Stimulated activated CD4-positive, alpha-beta T cell treated with anti-CD3 and anti-CD28 coated beads, Interleukin-4, amount 100 ng/mL, for 48 hours (primary cell): ENCODE data around the gene RGS14.
"Not testable (repeated sequence)": the region's sequence is repeated elsewhere in the genome, so short reads cannot be mapped to it uniquely, and the experiment has no call there.

Experiments used
- DNase-seq, 2 donors: peaks; one replicate each; pipeline ENCODE4 v3.0.0-alpha.2; 2020; ENCODE audit warnings: low read depth in 2 of 2

RGS14 gene

DNA sequence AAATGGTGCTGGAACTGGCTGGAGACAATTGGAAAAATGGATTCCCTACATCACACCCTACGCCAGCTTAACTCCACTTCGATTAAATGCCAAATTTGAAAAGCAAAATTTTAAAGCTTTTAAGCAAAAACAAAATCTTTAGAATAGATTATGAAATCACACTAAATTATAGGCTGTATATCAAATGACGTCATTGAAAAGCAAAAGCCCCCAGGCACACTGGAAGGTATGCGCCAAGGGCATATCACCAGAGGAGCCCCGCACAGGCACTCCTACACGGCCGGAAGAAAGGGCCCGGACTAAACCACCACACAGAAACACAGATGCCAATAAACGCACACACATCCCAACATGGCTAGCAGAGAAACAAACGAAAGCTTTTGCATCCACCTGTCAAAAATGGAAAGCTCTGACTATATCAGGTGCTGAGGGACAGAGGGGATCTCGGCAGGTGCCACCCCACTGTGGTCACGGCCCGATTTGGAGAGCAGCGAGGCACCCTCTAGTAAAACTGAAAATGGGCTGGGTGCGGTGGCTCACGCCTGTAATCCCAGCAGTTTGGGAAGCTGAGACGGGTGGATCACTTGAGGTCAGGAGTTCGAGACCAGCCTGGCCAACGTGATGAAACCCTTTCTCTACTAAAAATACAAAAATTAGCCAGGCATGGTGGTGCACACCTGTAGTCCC lies 29.0 kb upstream of the RGS14 start:
- DNase-seq = no peak

DNA sequence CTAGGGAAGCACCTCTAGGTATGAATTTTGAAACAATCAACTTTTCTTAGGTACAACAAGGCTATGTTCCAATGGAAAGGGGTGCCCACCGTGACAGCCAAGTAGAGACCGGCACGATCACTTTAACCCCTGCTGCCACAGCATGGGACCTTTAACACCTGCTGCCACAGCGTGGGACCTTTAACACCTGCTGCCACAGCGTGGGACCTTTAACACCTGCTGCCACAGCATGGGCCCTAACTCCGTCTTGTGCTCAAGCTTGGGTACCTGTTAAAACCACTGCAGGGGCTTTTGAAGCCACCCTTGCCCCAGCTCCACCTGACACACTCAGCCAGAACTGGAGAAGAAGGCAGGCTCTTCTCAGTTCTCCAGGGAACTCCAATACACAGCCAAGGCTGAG lies 27.8 kb upstream of the RGS14 start:
- DNase-seq = no peak

DNA sequence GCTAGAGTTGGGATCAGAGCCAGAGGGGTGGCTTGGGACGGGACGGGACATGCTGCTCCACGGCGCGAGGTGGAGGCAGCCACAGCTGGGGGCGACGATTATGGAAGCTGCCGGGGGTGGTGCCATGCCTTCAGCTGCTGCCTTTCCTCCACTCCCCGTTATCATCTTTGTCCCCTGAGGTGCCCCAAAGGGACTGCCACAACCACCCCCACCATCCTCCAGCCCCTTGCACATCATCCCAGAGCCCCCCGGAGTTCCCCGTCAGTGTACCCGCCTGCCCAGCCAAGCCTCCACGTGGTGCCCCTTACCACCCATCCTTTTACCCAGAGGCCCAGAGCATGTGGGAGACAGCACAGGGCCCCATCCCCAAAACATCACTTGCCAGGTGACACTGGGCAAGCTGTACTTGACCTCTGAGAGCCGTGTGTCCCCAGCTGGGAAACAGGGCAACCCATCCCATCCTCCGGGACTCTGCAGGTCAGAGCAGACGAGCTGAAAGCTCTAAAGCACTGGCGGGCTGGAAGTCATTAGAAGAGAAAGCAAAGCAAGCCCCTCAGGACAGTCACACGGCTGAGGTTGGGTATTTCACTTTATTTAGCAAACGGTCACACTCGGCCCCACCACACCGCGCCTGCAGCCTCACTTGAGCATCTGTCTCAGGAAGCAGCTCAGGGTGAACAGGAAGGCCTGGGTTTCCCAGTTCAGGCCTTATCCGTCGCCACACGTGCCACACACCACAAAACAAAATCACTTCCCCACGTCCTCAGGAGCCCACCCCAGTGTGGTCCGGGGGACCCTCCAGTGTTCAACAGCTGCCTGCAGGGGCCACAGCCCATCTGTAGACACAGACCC lies 26.5 kb upstream of the RGS14 start:
- no peak for DNase-seq

DNA sequence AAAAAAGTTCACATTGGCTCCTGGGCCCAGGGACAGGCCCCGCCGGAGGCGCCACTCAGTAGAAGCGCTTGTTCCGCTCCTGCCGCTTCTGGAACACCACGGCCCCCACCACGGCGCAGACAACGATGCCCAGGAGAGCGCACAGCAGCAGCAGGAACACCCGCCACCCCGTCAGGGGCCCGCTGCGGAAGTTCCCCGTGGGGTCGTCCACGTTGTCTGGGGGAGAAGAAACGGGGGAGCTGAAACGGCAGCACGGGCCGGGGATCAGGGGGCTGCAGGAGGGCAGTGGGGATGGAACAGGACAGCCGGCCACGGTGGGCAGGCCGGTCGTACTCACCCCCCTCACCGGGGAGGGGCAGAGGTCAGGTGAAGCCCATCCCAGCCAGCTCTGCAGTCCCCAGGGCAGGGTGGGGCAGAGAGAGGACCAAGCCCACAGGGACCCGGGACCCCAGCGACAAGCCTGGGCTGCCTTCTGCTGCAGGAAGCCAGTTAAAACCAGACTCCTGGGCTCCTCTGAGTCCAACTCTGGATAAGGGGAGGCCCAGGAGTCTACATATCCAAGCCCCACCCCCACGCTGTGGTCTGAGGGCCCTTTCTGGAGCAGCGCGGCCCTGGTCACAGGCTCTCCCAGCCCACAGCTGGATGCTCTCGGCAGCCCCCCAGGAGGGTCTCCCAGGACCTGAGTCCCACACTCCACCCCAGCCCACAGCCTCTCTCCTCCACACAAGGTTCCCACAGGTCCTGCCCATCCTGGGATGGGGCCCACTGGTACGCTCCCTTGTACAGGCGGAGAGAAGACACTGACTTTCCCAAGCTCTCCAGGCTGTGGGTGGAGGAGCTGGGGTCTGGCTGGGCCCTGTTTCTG lies 25.5 kb upstream of the RGS14 start:
- no peak for DNase-seq

DNA sequence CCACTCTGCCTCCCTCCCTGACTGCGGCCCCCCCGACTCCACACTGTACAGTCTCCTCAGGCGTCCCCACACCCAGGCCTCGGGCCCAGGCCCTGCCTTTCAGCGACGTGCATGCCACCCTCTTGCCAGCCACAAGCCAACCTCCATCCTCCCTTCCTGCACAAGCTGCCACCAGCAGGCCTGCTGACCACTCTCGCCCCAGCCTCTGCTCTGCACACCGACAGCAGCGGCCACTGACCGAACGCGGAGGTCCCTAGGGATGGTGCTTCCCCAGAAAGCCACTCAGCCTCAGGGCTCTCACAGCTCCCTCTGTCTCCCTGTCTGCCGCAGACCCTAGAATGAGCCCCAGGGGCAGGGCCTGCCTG lies 24.8 kb upstream of the RGS14 start:
- no peak for DNase-seq

DNA sequence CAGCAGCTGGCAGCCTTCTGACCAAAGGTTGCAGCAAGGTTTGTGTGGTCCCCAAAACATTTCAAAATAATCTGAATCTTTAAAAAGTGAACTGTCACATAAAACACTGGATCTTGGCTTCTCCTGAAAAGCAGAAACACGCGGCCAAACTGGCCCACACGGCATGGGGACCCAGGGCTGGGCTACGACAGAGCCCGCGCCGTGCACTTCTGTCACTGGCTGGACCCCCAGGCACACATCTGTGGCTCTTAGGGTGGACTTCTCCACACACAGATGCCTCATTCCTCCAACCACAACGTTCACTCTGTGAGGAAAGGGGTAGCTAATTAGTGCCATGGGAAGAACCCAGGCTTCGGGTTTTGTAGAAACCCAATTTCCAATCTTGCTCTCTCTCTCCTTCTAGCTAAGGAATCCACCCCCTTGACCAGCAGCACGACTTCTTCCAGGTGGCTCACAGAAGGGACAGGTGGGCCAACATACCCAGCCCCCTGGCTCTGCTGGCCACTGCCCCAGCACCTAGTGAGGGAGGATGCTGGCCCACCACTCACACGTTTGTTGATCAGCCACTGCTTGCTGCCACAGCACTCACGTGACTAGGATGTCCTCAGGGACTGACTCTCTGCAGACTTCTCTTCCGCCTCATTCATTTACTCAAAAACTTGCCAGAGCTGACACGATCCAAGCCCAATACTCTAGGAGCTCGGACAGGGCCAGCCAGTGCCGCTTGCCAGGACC lies 24.1 kb upstream of the RGS14 start:
- DNase-seq = no peak

DNA sequence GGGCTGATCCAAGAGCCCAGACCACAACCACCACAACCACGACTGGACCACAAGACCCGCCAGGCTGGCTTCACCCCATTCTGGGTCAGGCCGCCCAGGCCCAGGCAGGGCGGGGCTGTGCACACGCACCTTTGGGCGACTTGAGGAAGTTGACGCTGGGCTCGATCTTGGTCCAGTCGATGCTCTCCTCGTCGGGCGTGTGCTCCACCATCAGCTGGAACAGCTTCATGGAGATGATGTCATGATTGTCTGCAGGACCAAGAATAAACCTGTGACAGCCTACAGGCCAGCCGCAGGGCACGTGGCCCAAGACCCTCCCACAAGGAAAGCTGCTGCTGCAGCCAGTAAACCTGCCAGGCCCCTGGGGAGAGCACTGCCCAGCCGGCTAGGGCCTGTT lies 23.6 kb upstream of the RGS14 start:
- DNase-seq = no peak

DNA sequence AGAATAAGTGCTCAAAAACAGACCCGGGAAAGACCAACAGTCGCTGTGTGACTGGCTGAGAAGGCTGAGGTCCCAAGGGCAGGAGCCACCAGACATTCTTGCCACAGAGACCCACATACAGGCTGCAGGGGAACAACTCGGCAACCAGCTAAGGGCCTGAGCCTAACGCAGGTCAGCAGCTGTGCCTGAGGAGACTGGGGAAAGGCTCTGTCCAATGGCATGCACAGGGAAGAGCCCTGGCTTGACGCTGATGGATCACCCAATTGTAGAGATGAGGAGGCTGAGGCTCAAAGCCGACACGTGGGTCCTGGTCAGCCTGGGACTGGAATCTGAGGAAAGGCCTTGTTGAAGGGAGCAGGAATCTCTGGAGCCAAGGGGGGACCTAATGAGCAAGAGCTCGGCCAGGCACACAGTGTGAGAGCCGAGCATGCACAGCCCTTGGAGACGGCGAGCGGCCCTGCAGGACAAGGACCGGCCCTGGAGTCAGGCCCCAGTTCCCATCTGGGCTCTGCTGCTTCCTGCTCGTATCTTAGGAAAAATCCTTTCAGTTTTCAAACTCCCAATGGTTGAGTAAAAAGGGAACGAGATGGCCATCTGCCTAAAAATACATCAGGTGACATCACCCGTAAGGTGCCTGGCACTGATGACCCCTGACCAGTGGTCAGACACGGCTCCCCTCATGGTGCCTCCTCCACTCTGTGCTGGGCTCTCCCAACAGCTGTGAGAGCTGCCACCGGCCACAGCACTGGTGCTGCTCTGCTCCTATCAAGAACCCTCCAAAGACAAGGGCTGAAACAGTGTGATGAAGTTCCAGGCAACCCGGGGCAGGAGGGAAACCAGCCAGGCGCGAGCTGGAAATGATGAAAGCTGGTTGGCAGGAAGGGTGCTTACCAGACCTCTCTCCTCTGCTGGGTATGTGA lies 22.7 kb upstream of the RGS14 start:
- DNase-seq = no peak

DNA sequence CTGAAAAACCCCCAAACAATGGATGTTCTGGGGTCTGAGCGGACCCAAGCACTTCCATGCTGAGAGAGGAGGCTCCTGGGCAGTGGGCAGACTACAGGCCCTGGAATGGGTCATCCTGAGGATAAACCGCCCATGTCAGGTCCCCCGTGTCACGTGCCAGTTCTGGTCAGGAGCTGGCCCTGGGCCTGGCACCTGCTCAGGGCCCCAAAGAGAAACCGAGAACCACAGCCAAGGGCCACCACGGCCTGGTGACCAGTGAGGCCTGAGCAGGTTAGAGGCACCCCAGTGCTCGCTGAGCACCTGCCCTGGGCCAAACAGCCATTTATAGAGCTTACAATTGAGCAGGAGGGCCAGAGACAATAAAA lies 22.0 kb upstream of the RGS14 start:
- DNase-seq = no peak

DNA sequence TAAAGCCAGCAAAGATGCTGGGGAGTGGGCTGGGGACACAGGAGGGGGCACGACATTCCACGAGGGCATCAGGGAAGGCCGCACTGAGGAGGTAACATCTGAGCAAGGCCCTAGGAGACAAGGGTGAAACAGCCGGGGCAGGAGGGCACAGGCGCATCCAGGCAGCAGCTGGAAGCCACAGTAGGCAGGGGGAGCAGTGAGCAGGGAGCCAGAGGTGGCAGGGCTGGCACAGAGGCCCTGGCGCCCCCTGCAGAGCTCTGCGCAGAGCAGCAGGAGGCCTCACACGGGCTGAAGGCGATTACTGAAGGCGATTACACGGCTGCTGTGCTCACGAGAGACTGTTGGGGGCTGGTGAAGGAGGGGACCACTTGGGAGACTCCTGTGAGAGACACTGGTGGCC lies 21.6 kb upstream of the RGS14 start:
- DNase-seq = peak; percentile 30 to 32

DNA sequence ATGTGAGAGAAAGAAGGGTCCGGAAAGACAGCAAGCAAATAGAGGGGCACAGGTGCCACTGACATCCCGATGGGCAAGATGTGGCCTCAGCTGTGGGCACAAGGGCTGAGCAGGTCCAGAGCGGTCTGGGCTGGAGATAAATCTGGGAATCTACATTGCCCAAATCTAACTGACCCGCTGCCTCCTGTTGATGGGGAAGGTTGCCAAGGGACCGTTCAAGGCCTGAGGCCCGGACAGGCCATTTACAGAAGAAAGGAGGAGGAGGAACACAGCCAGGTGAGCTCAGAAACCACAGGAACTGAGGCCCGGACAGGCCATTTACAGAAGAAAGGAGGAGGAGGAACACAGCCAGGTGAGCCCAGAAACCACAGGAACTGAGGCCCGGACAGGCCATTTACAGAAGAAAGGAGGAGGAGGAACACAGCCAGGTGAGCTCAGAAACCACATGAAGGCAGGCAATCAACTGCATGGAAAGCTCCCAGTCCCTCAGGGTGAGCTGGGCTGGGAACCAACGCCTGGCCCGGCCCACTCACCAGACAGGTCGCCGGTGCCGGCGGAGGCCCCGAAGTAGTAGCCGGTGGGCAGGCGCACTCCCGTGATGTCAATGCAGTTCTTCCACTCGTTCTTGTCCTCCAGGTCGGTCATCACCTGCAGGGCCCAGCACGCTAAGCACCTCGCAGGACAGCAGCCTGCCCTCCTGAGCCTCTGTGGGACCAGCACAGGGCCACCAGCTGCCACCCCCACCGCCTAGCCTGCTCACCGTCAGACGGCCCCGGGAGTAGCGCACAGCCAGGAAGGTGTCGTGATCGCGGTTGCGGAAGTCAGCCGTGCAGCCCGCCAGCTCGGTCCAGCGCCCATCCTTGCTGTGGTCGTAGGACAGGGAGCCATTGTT lies 20.9 kb upstream of the RGS14 start:
- no peak for DNase-seq

DNA sequence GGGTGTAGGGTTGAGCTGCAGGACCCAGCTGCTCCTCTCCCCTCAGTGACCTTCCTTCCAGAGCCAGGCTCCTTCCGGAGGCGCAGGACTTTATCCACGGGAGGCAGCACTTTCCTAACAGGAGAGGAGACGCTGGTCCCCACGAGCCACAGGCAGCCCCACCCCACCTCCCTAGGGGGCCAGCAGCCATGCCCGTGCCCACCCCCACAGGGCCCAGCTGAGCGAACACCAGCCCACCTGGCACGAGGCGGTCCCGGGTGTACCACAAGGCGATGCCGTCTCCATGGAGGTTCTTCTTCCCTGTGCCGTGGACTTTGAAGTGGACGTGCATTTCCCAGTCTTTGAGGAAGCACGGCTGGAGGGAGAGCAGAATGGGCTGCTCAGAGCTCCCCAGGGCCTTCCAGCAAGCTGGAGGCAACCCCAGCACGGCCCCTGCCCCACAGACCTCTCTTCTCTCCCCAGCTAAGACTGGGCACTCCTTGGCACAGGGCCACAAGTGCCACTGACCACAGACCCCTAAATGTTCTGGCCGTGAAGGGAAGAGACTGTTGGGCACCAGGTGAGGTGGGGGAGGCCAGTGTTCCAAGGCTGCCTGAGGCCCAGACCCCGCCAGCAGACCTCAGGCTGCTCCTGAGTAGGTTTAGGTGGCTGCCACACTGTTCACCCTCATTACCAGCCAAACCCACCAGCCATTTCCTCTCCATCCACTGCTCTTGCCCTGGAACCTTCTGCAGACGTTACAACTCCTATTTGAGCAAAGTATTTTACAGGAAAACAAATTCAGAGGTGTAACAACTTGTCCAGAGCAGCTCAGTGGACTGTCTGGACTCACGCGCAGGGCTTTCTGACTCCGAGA lies 19.2 kb upstream of the RGS14 start:
- DNase-seq = no peak

DNA sequence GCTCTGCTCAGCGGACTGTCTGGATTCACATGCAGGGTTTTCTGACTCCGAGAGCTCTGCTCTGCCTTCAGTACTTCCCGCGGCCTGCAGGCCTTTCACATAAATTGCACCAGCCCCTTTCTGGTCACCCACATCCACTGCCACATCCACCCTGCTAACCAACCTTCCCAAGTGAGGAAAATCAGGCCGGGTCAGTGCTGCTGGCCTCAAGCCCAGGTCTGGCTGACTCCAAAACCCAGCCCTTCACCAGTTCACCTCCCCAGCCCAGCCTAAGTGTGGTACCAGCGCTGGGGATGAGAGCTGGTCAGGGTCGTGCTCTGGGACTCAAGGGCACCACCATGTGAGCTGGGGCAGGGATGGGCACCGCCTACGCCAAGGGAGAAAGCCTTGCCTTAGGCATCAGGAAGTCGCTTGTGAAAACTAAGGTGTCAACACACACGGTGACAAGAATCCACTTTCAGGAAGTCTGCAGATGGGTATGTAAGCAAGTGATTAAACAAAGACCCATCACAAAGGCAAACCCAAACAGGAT lies 18.6 kb upstream of the RGS14 start:
- DNase-seq = no peak

DNA sequence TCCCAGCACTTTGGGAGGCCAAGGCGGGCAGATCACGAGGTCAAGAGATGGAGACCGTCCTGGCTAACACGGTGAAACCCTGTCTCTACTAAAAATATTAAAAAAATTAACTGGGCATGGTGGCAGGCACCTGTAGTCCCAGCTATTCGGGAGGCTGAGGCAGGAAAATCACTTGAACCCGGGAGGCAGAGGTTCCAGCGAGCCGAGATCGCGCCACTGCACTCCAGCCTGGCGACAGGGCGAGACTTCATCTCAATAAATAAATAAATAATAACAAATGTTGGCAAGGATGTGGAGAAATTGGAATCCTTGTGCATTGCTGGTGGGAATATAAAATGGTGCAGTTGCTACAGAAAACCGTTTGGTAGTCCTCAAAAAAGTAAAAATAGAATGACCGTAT lies 14.7 kb upstream of the RGS14 start:
- DNase-seq = not testable (repeated sequence)

DNA sequence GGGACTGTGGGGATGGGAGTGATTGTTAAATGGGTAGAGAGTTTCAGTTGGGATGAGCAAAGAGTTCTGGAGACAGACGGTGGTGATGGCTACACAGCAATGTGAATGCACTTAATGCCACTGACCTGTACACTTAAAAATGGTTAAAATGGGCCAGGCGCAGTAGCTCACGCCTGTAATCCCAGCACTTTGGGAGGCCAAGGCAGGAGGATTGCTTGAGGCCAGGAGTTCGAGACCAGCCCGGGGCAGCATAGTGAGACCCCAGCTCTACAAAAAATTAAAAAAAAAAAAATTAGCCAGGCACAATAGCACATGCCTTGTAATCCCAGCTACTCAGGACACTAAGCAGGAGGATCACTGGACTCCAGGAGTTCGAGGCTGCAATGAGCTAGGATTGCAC lies 13.9 kb upstream of the RGS14 start:
- DNase-seq = no peak

DNA sequence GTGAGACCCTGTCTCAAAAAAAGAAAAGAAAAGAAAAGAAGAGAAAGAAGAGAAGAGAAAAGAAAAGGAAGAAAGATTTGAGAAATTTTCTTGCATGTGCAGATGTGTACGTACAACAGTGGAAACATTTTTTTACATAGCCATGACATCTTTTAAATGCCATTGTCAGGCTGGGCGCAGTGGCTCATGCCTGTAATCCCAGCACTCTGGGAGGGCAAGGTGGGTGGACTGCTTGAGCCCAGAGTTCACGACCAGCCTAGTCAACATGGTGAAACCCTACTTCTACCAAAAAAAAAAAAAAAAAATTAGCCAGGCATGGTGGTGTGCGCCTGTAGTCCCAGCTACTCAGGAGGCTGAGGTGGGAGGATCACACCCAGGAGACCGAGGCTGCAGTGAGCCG lies 12.8 kb upstream of the RGS14 start:
- DNase-seq = no peak

DNA sequence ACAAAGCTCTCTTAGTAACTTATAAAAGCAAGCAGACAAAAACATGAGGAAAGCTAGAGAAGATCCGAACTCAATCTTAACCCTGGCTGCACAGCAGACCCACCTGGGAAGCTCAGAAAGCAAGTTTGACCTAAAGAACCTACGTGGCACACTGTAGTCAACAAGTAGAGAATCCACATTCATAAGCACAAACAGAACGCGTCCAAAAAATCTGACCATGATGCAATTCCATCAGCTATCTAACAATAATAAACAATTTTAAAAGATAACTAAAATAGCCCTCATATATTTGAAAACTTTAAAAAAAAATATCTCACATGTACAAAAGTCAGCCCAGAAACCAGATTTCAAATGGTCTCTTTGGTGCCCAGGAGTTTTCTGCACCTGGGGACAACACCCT lies 10.9 kb upstream of the RGS14 start:
- no peak for DNase-seq

DNA sequence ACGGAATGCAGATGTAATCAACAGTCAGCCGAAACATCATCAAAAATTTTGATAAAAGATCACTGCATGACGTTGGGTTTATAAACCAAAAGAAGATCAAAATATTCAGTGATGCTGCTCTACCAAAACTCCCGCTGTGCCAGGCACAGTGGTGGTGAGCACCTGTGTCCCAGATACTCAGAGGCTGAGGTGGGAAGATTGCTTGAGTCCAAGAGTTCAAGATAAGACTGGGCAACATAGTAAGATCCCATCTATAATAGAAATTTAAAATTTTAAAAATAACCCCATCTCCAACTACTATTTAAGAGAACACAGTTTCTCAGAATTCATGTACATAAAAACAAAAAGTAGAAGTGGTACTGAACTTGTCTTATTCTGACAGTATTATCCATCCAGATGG lies 10.0 kb upstream of the RGS14 start:
- no peak for DNase-seq

DNA sequence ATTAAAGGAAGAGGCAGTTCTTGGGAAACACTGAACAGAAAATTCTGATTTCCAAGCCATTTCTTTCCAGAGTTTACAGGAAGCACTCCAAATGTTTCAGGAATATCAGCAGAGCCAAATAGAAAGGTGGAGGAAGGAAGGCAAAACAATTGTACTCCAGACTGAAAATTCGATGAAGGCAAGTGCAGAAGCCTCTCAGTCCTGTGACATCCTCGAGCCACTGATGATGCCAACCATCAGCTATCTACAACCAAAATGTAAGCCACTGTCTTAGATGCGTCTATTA lies 8.4 kb upstream of the RGS14 start:
- DNase-seq = no peak
